T-helper 17 cell (primary cell): ENCODE data around the gene CLCA2. TPM values are rescaled to one million over a fixed set of nuclear protein-coding genes. Genes with fewer than 3 reads are reported as not detected.

Experiments used
- ATAC-seq: fragments of 150-1000 bp; cut with Tn5 transposase; 2 replicates; pipeline ENCODE4 v1.10.0; 2021; ENCODE audit warnings: mild to moderate bottlenecking, moderate library complexity
- DNase-seq, 3 donors: peaks; one replicate each; pipeline versions ENCODE4 v3.0.0 to v3.0.0-alpha.2; 2020 to 2021
- H3K9me3 ChIP-seq: one replicate; pipeline ENCODE4 v1.7.0; 2013; ENCODE audit warnings: low read length, mild to moderate bottlenecking; ENCODE audit not compliant: control insufficient read depth, poor library complexity, severe bottlenecking
- H3K27ac Mint-ChIP-seq: one replicate; pipeline ENCODE4 v1.8.0; 2022; ENCODE audit warnings: mild to moderate bottlenecking, moderate library complexity, mixed read lengths
- H3K27me3 Mint-ChIP-seq: one replicate; pipeline ENCODE4 v1.8.0; 2022; ENCODE audit warnings: mixed read lengths
- H3K36me3 Mint-ChIP-seq: one replicate; pipeline ENCODE4 v1.8.0; 2022; ENCODE audit warnings: low read depth, mixed read lengths
- H3K4me1 Mint-ChIP-seq: one replicate; pipeline ENCODE4 v1.8.0; 2022; ENCODE audit warnings: mild to moderate bottlenecking, mixed read lengths
- H3K4me3 Mint-ChIP-seq: one replicate; pipeline ENCODE4 v1.8.0; 2022; ENCODE audit warnings: mild to moderate bottlenecking, moderate library complexity, mixed read lengths
- total RNA-seq, 4 donors: library from RNA in 2 of 4; stranded (reverse) in 2 of 4; gene quantifications; one replicate each; pipeline ENCODE4 v1.2.3 and lab custom pipeline; 2022 to 2026

The CLCA2 gene
- total RNA-seq, 2 donors from 2014 or later, result not detected

DNA sequence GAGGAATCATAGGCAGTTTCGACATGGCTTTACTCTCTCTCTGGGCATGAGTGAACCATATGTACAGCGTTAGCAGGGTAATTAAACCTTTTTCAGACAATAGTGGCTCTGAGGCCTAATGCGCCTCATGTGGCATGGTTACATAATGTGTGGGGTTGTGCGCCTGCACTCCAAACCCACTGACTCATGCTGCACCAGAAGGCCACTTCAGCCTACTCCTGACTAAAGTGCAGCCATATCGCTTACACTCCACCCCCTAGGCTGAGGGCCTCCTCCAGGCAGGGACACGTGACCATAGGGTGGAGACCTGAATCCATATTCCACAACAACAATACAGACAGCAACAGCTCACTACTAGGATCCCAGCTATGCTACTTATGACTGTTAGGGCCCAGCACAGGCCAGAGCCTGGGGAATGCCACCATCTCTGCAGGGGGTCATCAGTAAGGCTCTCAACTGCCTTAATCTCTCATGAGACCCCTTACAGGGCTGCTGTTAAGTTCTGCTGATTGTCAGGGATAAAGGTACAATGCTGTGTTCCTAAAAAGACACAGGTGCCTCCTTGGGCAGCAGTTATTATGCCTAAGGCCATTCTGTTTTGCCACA lies 14.5 kb upstream of the CLCA2 start:
- Mint-ChIP-seq H3K4me1 (no peaks in the 10 kb centered on the region), H3K36me3 (peaks cover 2% of the 10 kb centered on the region)

DNA sequence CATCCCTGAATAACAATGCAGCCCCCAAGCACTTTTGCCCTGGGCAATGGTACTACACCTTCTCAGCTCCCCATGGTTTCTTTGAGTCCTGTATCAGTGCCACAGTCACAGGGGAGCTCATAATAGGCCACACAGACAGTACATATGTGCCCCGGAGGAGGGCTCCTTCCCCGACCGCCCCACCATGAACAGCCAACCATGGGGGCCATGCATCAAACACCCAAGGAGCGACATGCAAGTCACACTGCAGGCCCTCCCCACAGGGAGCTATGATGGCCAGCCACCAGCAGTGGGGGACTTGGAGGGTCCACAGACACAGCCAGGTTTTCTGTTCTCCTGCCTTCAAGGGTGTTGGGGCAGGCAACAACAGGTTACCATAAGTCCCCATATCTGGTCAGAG lies 13.1 kb upstream of the CLCA2 start:
- no peaks in the 10 kb centered on the region for H3K9me3 ChIP-seq
- ATAC-seq (no peak), DNase-seq (no peak)
- Mint-ChIP-seq H3K27ac (no peak overlapping the region), H3K36me3 (peaks cover 2% of the 10 kb centered on the region), H3K27me3 (no peaks in the 10 kb centered on the region), H3K4me1 (no peaks in the 10 kb centered on the region), H3K4me3 (no peak overlapping the region)

More for the DNA sequence above, 14.5 kb upstream of the CLCA2 start:
- no peak for DNase-seq
- Mint-ChIP-seq H3K27ac (no peak overlapping the region), H3K4me3 (no peak overlapping the region), H3K27me3 (no peaks in the 10 kb centered on the region)
- ATAC-seq, result no peak
- no peaks in the 10 kb centered on the region for H3K9me3 ChIP-seq

GRCh38 chr1:86416343-86416742 lies 7.6 kb upstream of the CLCA2 start:
- H3K27me3 Mint-ChIP-seq, result peaks cover 8% of the 10 kb centered on the region

GRCh38 chr1:86419277-86419903 lies 4.6 kb upstream of the CLCA2 start:
- DNase-seq (peak in 1 of 3 donors; percentile 23), ATAC-seq (peak; percentile 84)
- peaks cover 22% of the 10 kb centered on the region for H3K27me3 Mint-ChIP-seq
- no peaks in the 10 kb centered on the region for H3K36me3 Mint-ChIP-seq
- H3K4me1 Mint-ChIP-seq, result peaks cover 10% of the 10 kb centered on the region
- peak overlapping the region; percentile 78 for H3K4me3 Mint-ChIP-seq
- no peak overlapping the region for H3K27ac Mint-ChIP-seq
- H3K9me3 ChIP-seq, result no peaks in the 10 kb centered on the region

More at GRCh38 chr1:86416343-86416742, 7.6 kb upstream of the CLCA2 start:
- no peaks in the 10 kb centered on the region for H3K9me3 ChIP-seq
- Mint-ChIP-seq H3K4me3 (no peak overlapping the region), H3K4me1 (peaks cover 10% of the 10 kb centered on the region), H3K36me3 (peaks cover 2% of the 10 kb centered on the region), H3K27ac (no peak overlapping the region)
- ATAC-seq (no peak), DNase-seq (no peak)

DNA sequence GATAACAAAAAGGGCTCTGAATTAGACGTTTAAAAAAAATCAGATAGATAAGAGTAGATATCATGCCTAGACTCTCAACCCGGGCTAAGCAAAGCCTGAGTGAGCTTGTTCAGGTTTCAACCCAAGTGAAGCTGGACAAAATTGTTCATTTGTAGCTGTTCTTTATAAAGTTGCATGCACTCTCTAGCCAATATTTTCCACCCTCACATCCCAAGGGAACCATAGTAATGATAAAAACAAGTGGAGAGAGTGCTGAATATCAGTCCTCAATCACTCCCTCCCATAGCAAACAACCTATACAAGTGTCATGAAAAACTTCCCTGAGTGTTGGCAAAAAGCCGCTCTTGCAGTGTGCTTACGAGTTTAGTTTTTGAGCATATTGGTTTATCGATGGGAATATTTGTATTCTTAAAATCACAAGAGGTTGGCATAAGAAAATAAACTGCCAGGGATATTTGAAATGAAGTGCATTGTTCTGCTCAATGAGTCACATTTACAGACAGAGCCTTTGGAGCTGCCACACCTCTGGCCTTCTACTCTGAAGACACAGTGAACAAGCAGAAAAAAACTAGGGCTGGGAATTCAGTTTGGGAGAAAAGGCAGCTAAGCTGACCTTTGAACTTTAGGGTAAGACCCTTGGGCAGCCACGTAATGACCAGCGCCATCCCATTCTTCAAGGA lies 2.2 kb upstream of the CLCA2 start:
- Mint-ChIP-seq H3K27me3 (peaks cover 30% of the 10 kb centered on the region), H3K36me3 (no peaks in the 10 kb centered on the region), H3K4me3 (no peak overlapping the region), H3K27ac (no peak overlapping the region), H3K4me1 (peaks cover 10% of the 10 kb centered on the region)
- ATAC-seq (no peak), DNase-seq (no peak)
- no peaks in the 10 kb centered on the region for H3K9me3 ChIP-seq

DNA sequence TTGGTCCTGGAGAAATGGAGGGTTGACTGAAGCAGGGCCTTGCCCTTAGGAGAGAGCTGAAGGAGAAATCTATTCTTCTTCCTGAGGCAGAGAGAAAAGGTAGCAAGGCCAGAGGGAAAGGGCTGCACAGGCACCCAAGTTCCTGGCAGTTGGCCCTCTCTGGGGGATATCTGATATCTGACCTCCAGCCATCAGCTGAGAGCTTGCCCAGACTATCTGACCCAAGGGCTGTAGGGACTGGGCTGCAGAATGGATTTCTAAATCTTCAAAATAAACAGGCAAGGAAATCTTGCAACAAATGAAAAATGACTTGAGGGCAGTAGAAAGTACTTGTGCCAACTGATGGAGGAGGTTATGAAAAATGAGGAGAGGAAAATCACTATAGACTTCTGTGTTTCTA lies 498 bp upstream of the CLCA2 start:
- no peak for ATAC-seq
- Mint-ChIP-seq H3K36me3 (no peaks in the 10 kb centered on the region), H3K4me1 (peaks cover 4% of the 10 kb centered on the region), H3K4me3 (no peak overlapping the region), H3K27me3 (peaks cover 30% of the 10 kb centered on the region), H3K27ac (no peak overlapping the region)
- DNase-seq, result no peak
- no peaks in the 10 kb centered on the region for H3K9me3 ChIP-seq

DNA sequence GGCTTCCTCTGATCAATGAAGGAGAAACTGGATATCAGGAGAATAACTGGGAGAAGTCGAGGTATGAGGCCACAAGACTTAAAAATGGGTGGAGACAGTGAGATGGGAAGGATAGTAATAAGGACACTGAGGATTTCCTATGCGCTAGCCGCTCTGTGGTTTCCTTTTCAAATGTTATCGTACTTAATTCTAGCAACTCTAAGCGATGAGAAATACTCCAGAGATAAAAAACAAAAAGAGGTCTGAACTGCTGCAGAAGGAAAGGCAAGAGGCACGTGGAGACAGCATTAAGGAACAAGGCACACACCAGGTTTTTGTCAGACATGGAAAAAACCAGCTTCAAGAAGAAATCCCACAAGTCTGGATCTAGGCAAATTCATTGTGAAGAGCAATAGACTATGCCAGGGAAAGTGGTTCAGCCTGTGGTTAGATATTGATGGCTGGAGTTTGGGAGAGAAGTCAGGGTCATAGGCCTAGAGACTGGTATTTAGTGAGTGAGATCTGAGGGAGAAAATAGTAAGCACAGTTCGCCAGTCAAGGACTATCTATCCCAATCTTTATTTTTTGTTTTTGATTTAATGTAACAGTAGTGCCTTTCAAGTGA lies 5.3 kb downstream of the CLCA2 start:
- H3K9me3 ChIP-seq, result no peaks in the 10 kb centered on the region
- H3K4me1 Mint-ChIP-seq, result peaks cover 2% of the 10 kb centered on the region
- DNase-seq, result no peak
- H3K36me3 Mint-ChIP-seq, result no peaks in the 10 kb centered on the region
- H3K4me3 Mint-ChIP-seq, result no peak overlapping the region
- ATAC-seq, result peak; percentile 27
- H3K27ac Mint-ChIP-seq, result no peak overlapping the region
- H3K27me3 Mint-ChIP-seq, result peaks cover 8% of the 10 kb centered on the region

- no peak overlapping the region for H3K27ac Mint-ChIP-seq
- H3K4me1 Mint-ChIP-seq, result peaks cover 2% of the 10 kb centered on the region
- ATAC-seq (peak; percentile 45), DNase-seq (no peak)
- no peaks in the 10 kb centered on the region for H3K36me3 Mint-ChIP-seq
- no peak overlapping the region for H3K4me3 Mint-ChIP-seq
- H3K9me3 ChIP-seq, result no peaks in the 10 kb centered on the region
- H3K27me3 Mint-ChIP-seq, result peaks cover 12% of the 10 kb centered on the region
Measured at GRCh38 chr1:86429835-86430234, 5.9 kb downstream of the CLCA2 start.

- Mint-ChIP-seq H3K27me3 (peaks cover 9% of the 10 kb centered on the region), H3K4me1 (peaks cover 2% of the 10 kb centered on the region), H3K27ac (no peak overlapping the region), H3K4me3 (no peak overlapping the region), H3K36me3 (no peaks in the 10 kb centered on the region)
- H3K9me3 ChIP-seq, result no peaks in the 10 kb centered on the region
- ATAC-seq (no peak), DNase-seq (no peak)
Measured at GRCh38 chr1:86430376-86430775, 6.4 kb downstream of the CLCA2 start.

- Mint-ChIP-seq H3K27ac (no peak overlapping the region), H3K4me3 (no peak overlapping the region), H3K4me1 (peaks cover 2% of the 10 kb centered on the region), H3K36me3 (no peaks in the 10 kb centered on the region), H3K27me3 (peaks cover 23% of the 10 kb centered on the region)
- DNase-seq (no peak), ATAC-seq (no peak)
- no peaks in the 10 kb centered on the region for H3K9me3 ChIP-seq
Measured at GRCh38 chr1:86434059-86434458, 10.1 kb downstream of the CLCA2 start.

- Mint-ChIP-seq H3K4me1 (peaks cover 2% of the 10 kb centered on the region), H3K36me3 (no peaks in the 10 kb centered on the region), H3K27ac (no peak overlapping the region), H3K27me3 (peaks cover 26% of the 10 kb centered on the region), H3K4me3 (no peak overlapping the region)
- DNase-seq (no peak), ATAC-seq (no peak)
- H3K9me3 ChIP-seq, result no peaks in the 10 kb centered on the region
Measured at GRCh38 chr1:86435327-86435726, 11.4 kb downstream of the CLCA2 start.

- ATAC-seq, result no peak
- no peaks in the 10 kb centered on the region for H3K9me3 ChIP-seq
- no peaks in the 10 kb centered on the region for H3K36me3 Mint-ChIP-seq
- peaks cover 26% of the 10 kb centered on the region for H3K27me3 Mint-ChIP-seq
- H3K4me3 Mint-ChIP-seq, result no peak overlapping the region
- no peak overlapping the region for H3K27ac Mint-ChIP-seq
- DNase-seq, result no peak
- H3K4me1 Mint-ChIP-seq, result peaks cover 2% of the 10 kb centered on the region
Measured at GRCh38 chr1:86436041-86436440, 12.1 kb downstream of the CLCA2 start.

GRCh38 chr1:86441581-86441980 lies 17.6 kb downstream of the CLCA2 start:
- peaks cover 11% of the 10 kb centered on the region for H3K4me1 Mint-ChIP-seq
- H3K36me3 Mint-ChIP-seq, result no peaks in the 10 kb centered on the region
- peaks cover 25% of the 10 kb centered on the region for H3K27me3 Mint-ChIP-seq
- H3K4me3 Mint-ChIP-seq, result no peak overlapping the region
- H3K9me3 ChIP-seq, result no peaks in the 10 kb centered on the region
- DNase-seq (peak in 1 of 3 donors; percentile 8), ATAC-seq (peak; percentile 96)
- no peak overlapping the region for H3K27ac Mint-ChIP-seq
